ENCODE data around the gene DDX21. TPM values are rescaled to one million over a fixed set of nuclear protein-coding genes. Genes with fewer than 3 reads are reported as not detected.
"Not testable (repeated sequence)": the region's sequence is repeated elsewhere in the genome, so short reads cannot be mapped to it uniquely, and the experiment has no call there.

DDX21 gene
- polyA plus RNA-seq, 4 donors: 54.8 to 60.3 (median 57.5) TPM

DNA sequence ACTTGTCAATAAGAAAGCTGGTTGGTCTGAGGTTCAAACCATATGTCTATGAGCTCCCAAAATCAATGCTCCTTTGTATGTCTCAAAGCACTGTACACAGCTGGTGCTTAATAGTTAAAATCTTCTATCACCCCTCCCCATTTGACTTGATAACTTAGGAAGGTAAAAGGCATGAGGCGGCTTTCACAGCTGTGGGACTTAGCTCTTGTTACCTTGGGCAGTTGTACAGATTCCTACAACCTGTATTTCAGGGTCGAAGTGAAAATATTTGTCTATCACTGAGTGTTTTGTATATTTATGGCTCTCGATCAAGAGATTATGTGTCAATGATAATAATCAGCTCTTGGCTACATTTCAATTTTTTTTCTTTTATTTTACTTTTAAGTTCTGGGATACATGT lies 31.6 kb downstream of the DDX21 start:
- DNase-seq (ENCODE audit: low read depth in 4 of 4, low spot score in 3 of 4): no peak

DNA sequence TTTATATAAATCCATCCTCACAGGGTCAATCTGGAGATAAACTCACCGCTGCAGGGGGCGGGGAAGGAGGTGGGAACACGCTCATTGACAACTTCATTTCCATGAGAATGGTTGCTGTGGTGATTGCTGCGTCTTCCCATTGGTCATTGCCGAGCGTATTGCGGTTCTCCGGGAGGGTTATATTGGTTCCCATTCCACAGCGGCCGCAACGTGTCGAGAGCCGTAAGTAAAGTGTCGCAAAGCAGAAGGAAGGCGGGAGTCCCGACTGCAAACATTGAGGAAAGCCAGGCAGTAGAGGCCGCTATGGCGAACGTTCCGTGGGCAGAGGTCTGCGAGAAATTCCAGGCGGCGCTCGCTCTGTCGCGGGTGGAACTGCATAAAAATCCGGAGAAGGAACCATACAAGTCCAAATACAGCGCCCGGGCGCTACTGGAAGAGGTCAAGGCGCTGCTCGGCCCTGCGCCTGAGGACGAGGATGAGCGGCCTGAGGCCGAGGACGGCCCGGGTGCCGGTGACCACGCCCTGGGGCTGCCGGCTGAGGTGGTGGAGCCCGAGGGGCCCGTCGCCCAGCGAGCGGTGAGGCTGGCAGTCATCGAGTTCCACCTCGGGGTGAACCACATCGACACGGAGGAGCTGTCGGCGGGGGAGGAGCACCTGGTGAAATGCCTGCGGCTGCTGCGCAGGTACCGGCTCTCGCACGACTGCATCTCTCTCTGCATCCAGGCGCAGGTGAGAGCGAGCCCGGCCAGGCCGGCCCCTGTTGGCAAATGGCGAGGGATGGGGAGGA lies 32.8 kb downstream of the DDX21 start, which contains the start of gene KIFBP:
Gene KIFBP, plus strand, starts transcription at position 274 of the 787 bp plus-strand sequence. Its CDS starts 30 bp downstream, at position 304.
- DNase-seq (ENCODE audit: low read depth in 4 of 4, low spot score in 3 of 4): peak; percentile 88 to 95 (median 90)

DNA sequence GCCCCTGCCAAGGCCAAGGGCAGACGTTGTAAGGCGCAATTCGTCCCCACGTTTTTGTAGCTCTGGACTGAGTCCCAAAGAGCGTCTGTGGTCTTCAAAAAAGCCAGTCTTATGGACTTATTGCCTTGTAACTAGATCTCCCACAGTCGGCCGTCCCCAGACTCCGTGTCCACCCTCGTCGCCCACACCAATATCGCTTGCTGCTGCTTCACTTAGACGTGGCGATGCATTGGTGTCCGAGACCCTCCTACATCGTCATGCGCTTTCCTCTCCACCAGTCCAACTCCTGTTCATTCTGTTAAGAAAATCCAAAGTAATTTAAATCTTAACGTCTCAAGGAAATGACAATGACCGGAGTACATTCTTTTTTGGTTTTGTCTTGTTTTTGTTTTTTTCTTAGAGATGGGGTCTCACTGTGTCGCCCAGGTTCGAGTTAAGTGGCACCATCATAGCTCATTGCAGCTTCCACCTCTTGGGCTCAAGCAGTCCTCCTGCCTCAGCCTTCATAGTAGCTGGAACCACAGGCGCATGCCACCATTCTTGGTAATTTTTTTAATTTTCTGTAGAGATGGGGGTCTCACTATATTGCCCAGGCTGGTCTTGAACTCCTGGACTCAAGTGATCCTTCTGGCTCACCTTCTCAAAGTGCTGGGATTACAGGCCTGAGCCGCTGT lies 33.5 kb downstream of the DDX21 start:
- DNase-seq (ENCODE audit: low read depth in 4 of 4, low spot score in 3 of 4): no peak

DNA sequence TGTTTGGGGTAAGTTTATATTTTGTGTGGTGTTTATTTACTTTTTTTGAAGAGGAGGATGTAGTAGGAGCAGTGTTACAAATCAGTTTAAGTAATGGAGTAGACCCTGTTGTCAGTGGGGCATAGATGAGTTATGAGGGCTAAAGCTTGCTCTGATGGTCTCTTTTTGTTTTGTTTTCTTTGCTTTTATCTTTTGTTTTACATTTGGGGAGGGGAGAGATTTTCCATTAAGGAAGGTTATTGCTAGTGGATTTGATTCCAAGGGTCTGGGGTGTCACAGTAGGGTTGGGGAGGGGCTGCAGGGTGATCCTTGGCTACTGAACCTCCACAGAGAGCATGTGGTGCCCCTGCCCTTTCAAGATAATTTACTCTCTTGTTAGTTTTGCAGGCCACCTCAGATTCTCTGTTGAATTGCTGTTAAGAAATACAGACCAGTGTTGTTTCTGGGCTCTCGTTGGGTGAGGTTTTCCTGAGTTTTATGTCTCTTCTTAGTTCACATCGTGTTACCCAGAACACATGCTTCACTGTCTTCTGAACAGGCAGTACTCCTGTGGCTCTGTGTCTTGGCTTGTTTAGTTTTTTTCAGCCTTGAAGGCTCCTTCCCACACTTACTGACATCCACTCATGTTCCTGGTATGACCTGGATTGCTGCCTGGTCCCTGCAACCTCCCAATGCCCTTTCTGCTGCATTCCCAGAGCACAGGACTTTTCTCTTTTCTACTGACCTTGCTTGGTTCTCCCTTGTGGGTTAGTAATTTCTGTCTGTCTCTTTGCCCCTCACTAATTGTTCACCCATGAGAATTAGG lies 36.9 kb downstream of the DDX21 start:
- no peak for DNase-seq (ENCODE audit: low read depth in 4 of 4, low spot score in 3 of 4)

GRCh38 chr10:68997211-68997610 lies 41.2 kb downstream of the DDX21 start:
- DNase-seq (ENCODE audit: low read depth in 4 of 4, low spot score in 3 of 4): no peak

DNA sequence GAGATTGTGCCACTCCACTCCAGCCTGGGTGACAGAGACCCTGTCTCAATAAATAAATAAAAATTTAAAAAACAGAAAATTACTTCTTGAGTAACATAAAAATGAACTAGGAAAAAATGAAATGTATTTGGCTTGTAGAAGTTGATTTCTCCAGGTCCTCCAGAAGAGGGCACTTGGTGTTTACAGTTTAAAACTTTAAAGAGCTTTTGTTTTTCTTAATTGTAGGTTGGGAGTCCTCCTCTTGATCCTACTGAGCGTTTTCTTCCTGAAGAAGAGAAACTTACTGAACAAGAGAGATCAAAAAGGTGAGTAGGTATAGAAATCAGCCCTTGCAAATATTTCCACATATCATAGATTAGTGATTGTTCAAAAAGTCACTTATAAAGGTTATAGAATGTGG lies 48.9 kb downstream of the DDX21 start:
- DNase-seq (ENCODE audit: low read depth in 4 of 4, low spot score in 3 of 4): no peak

DNA sequence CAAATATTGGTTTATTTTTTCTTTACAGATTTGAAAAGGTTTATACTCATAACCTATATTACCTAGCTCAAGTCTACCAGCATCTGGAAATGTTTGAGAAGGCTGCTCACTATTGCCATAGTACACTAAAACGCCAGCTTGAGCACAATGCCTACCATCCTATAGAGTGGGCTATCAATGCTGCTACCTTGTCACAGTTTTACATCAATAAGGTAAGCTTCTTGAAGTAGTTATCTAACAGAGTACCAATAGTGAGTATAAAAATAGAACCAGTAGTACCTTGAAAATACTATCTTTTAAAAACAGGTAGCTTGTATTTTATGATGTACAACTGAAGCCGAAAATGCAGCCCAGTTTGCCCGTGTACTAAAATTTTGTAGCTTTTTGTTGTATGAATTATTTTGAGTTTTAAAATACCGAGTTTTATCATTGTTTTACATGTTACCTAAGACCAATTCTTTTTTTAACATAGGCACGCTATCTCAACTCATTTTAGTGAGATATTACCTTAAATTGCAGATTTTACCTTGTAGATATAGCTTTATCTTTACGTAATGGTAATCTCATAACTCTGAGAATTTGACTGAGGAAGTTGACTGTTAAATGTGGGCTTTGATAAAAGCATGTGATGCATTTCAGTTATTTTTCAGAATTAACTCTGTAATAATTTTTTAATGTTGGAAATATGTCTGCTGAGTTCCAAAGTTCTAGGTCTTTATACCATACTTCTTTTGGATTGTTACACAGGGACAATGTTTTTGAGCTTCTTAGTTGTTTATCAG lies 49.9 kb downstream of the DDX21 start:
- no peak for DNase-seq (ENCODE audit: low read depth in 4 of 4, low spot score in 3 of 4)

GRCh38 chr10:69007260-69007659 lies 51.3 kb downstream of the DDX21 start:
- no peak for DNase-seq (ENCODE audit: low read depth in 4 of 4, low spot score in 3 of 4)

DNA sequence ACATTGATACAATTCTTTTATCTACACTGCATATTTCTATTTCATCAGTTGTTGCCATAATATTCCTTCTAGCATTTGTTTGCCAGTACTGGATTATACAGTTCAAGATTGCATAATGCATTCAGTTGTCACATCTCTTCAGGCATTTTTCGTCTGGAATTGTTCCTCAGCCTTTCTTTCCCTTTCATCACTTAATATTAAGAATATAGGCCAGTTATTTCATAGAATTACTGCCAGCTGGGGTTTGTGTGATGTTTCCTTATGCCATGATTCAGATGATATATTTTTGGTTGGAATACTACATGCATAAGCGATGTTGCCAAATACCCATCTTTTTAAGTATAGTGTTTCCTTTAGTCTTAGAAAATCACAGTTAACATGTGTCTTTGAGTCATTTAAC lies 53.4 kb downstream of the DDX21 start:
- DNase-seq (ENCODE audit: low read depth in 4 of 4, low spot score in 3 of 4): no peak

DNA sequence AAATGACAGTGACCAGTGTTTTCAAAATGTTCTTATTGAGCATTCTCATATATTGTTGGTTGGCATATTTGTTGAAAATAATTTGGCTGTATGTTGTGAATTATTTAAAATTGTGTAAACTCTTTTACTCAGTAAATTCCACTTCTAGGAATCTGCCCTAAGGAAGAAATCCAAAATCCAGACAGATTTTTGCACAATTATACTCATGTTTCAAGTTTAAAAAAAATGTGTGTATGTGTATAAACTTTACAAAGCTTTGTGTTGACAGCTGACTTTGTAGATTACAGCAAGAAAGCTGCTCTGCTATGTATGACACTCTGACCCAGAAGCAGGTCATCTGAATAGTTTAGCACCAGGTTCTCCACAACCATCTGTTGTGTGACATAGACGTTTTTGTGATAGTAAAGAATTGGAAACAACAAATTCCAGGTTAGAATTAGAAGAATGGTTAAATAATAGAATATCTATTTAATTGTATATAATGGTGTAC lies 54.2 kb downstream of the DDX21 start:
- DNase-seq (ENCODE audit: low read depth in 4 of 4, low spot score in 3 of 4): no peak

DNA sequence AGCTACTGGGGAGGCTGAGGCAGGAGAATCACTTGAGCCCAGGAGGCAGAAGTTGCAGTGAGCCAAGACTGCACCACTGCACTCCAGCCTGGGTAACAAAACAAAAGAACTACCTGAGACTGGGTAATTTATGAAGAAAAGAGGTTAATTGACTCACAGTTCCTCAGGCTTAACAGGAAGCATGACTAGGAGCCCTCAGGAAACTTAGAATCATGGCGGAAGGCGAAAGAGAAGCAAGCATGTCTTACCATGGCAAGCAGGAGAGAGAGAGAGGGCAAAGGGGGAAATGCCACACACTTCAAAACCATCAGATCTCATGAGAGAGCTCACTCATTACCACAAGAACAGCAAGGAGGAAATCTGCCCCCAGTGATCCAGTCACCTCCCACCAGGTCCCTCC lies 56.8 kb downstream of the DDX21 start:
- DNase-seq (ENCODE audit: low read depth in 4 of 4, low spot score in 3 of 4): not testable (repeated sequence)

- no peak for DNase-seq (ENCODE audit: low read depth in 4 of 4, low spot score in 3 of 4)
Measured at GRCh38 chr10:69014171-69014570, 58.2 kb downstream of the DDX21 start.

DNA sequence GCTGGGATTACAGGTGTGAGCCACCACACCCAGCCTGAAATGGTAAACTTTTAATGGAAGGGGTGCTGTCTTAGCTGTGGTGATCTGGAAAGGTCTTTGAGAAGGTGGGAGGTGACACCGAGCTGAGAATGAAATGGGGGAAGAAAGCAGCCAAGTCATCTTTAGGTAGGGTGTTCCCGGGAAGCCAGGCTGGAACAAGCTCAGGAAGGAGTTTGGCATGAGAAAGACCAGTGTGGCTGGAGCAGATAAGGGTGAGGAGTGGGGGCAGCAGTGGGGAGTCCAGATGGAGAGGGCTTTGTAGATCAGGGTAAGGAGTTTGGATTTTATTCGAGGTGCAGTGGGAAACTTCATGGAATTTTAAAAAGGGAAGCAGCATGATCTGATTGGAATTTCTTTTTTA lies 62.6 kb downstream of the DDX21 start:
- DNase-seq (ENCODE audit: low read depth in 4 of 4, low spot score in 3 of 4): no peak

GRCh38 chr10:69022611-69023010 lies 66.6 kb downstream of the DDX21 start:
- DNase-seq (ENCODE audit: low read depth in 4 of 4, low spot score in 3 of 4): no peak

- DNase-seq (ENCODE audit: low read depth in 4 of 4, low spot score in 3 of 4): no peak
Measured at GRCh38 chr10:69025370-69025896, 69.5 kb downstream of the DDX21 start.

DNA sequence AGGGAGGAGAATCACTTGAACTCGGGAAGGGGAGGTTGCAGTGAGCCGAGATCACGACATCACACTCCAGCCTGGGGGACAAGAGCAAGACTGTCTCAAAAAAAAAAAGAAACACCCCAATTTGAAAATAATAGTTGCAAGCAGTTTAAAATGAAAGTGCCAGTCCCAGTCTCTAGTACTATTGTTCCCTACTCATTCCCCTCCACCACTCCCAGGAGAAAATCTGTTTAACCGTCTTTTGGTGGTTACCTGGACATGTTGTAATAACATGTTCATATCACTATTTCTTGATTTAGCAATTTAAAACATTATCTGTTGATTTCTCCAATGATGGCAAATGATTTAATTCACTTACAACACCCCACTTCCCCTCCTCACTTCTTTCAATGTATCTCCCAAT lies 77.3 kb downstream of the DDX21 start:
- no peak for DNase-seq (ENCODE audit: low read depth in 4 of 4, low spot score in 3 of 4)
